Panc1 (cell line): ENCODE results near the gene DCTD. TPM values are rescaled to one million over a fixed set of nuclear protein-coding genes. Genes with fewer than 3 reads are reported as not detected.

Experiments used
- ATAC-seq: fragments of 200-7000 bp; cut with Tn5 transposase; 2 replicates; pipeline ENCODE4 v1.9.1; 2020; ENCODE audit warnings: mild to moderate bottlenecking, moderate library complexity
- BruUV-seq: library from RNA; stranded (reverse); fragments of 400-500 nt; replicated peaks from 2 replicates; lab custom pipeline; 2021; lab: Mats Ljungman, UMichigan
- CTCF ChIA-PET: fragments of 300-600 bp; sonication (Branson Sonifier 250); formaldehyde crosslinking; loops from one replicate; lab custom pipeline; 2022; ENCODE audit warnings: antibody characterized with exemption; lab: Charles Lee
- POLR2A ChIA-PET: fragments of 300-600 bp; sonication (Branson Sonifier 250); formaldehyde crosslinking; loops from one replicate; lab custom pipeline; 2022; ENCODE audit warnings: antibody characterized with exemption; lab: Charles Lee
- DNase-seq: peaks from one replicate; pipeline ENCODE4 v3.0.0-alpha.2; 2010; ENCODE audit warnings: low read depth, low spot score
- H3K27ac ChIP-seq: 2 replicates; pipeline ENCODE4 v1.5.1; 2011; ENCODE audit warnings: mild to moderate bottlenecking, low read length, inconsistent platforms
- H3K27me3 ChIP-seq: fragments of 200-500 bp; sonication (Bioruptor generic); 2 replicates; pipeline ENCODE4 v1.6.0; 2014; ENCODE audit warnings: low read length, inconsistent platforms; ENCODE audit not compliant: control insufficient read depth, insufficient read depth
- H3K36me3 ChIP-seq: fragments of 200-500 bp; sonication (Bioruptor generic); 2 replicates; pipeline ENCODE4 v1.5.1; 2014; ENCODE audit warnings: inconsistent platforms, mild to moderate bottlenecking, low read length, moderate library complexity; ENCODE audit not compliant: control insufficient read depth, insufficient read depth
- H3K4me1 ChIP-seq: 2 replicates; pipeline ENCODE4 v1.5.1; 2011; ENCODE audit warnings: inconsistent platforms, mild to moderate bottlenecking, low read length, moderate library complexity; ENCODE audit not compliant: control insufficient read depth, insufficient read depth
- H3K4me3 ChIP-seq, 2 experiments: 2 replicates each; pipeline ENCODE4 v1.5.1; 2011 to 2012; ENCODE audit warnings: low read depth in 2 of 2, low read length in 2 of 2, mild to moderate bottlenecking in 2 of 2, inconsistent platforms in 1 of 2, moderate library complexity in 1 of 2
- H3K9me3 ChIP-seq: fragments of 200-500 bp; sonication (Bioruptor generic); 2 replicates; pipeline ENCODE4 v1.5.1; 2014; ENCODE audit warnings: low read depth, mild to moderate bottlenecking, inconsistent platforms, low read length, moderate library complexity; ENCODE audit not compliant: control insufficient read depth, insufficient read depth
- CTCF ChIP-seq: fragments of 450-650 bp; IDR thresholded peaks from 2 replicates; pipeline ENCODE4 v1.5.1; 2017; ENCODE audit warnings: mild to moderate bottlenecking
- POLR2AphosphoS5 ChIP-seq: IDR thresholded peaks from 2 replicates; pipeline ENCODE4 v1.6.1; 2012; ENCODE audit warnings: mild to moderate bottlenecking, low read depth, low read length, moderate library complexity
- REST ChIP-seq, 2 experiments: IDR thresholded peaks; 2 replicates each; pipeline ENCODE4 v1.6.1; 2011 to 2012; ENCODE audit warnings: low read depth in 2 of 2, control low read depth in 1 of 2, low read length in 1 of 2, mild to moderate bottlenecking in 1 of 2, moderate library complexity in 1 of 2; ENCODE audit not compliant: insufficient read depth in 1 of 2
- SIN3A ChIP-seq: IDR thresholded peaks from 2 replicates; pipeline ENCODE4 v1.6.1; 2012; ENCODE audit warnings: low read depth, mild to moderate bottlenecking, low read length, moderate library complexity, borderline replicate concordance; ENCODE audit not compliant: insufficient read depth
- TCF7L2 ChIP-seq: IDR thresholded peaks from 2 replicates; pipeline ENCODE4 v1.6.1; 2011; ENCODE audit warnings: mild to moderate bottlenecking, low read depth, low read length, inconsistent platforms
- in situ Hi-C: cut with HindIII; loops from 2 replicates; pipeline ENCODE4 v1.10.0; 2016; ENCODE audit warnings: low sequenced_read_pairs, low pct_unique_long_range_greater_than_20kb
- intact Hi-C: fragments of 100-400 bp; cut with micrococcal nuclease; formaldehyde crosslinking; loops from one replicate; pipeline ENCODE4 v1.10.0; 2022; ENCODE audit not compliant: unreplicated experiment
- total RNA-seq: library from RNA; stranded (reverse); gene quantifications from one replicate; pipeline ENCODE4 v1.2.1, GENCODE V29; 2021; ENCODE audit not compliant: unreplicated experiment

The DCTD gene
- total RNA-seq, 1 experiment from 2014 or later, result 77.0 TPM

- in situ Hi-C loops (no loop called here), intact Hi-C loops (no loop called here)
- Histone ChIP-seq H3K4me3 (no peak overlapping the region), H3K36me3 (no peaks in the 10 kb centered on the region), H3K9me3 (no peaks in the 10 kb centered on the region), H3K4me1 (no peaks in the 10 kb centered on the region), H3K27ac (no peak overlapping the region), H3K27me3 (no peaks in the 10 kb centered on the region)
- TF ChIP-seq REST (IDR thresholded peaks at IDR 0.05; ENCODE audit: insufficient read depth in 1 of 2, low read depth in 2 of 2, low read length in 1 of 2) (no peak), POLR2AphosphoS5 (no peak), CTCF (no peak), SIN3A (no peak), TCF7L2 (no peak)
- ATAC-seq (no peak), DNase-seq (no peak)
- ChIA-PET CTCF (no interaction called here), POLR2A (no interaction called here)
- BruUV-seq, result no TSS peak
Measured at GRCh38 chr4:182842759-182843390, 74.3 kb downstream of the DCTD start.

- Histone ChIP-seq H3K9me3 (no peaks in the 10 kb centered on the region), H3K27ac (no peak overlapping the region), H3K36me3 (no peaks in the 10 kb centered on the region), H3K4me1 (no peaks in the 10 kb centered on the region), H3K4me3 (no peak overlapping the region), H3K27me3 (no peaks in the 10 kb centered on the region)
- DNase-seq (no peak), ATAC-seq (no peak)
- intact Hi-C loops (no loop called here), in situ Hi-C loops (no loop called here)
- ChIA-PET POLR2A (no interaction called here), CTCF (no interaction called here)
- BruUV-seq, result no TSS peak
- no peak for TF ChIP-seq REST (IDR thresholded peaks at IDR 0.05; ENCODE audit: insufficient read depth in 1 of 2, low read depth in 2 of 2, low read length in 1 of 2)
Measured at GRCh38 chr4:182842104-182842600, 75.0 kb downstream of the DCTD start.
